Superior temporal gyrus (tissue), 1 donor: ENCODE results near the gene RNF208.

ENCODE experiments used
- DNase-seq: peaks from one replicate; pipeline ENCODE4 v3.0.0-alpha.2; 2016; ENCODE audit errors: extremely low spot score

RNF208 gene

GRCh38 chr9:137214620-137215019, 7.4 kb downstream of the RNF208 start:
- DNase-seq: no peak

- DNase-seq: no peak
Measured at GRCh38 chr9:137213160-137214060, 8.6 kb downstream of the RNF208 start.

GRCh38 chr9:137212520-137212919, 9.5 kb downstream of the RNF208 start:
- DNase-seq: no peak

DNA sequence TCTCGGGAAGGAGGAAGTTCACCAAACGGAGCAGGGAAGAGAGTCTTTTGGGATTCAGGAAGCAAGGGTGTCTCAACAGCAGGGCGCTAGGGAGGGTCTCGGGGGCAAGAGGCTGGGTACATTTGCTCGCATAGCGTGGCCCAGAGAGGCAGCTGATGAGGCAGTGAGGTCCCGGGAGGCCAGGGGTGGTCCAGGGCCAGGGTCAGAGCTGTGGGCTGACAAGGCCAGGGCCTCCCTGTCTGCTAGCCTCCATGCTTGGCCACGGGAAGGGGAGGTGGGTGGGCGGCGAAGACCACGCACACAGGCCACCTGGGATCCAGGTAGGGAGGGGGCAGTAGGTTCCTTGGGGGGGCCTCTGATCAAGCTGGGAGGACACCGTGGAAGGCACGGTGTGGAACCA, 10.5 kb downstream of the RNF208 start:
- no peak for DNase-seq

GRCh38 chr9:137206602-137207001, 15.4 kb downstream of the RNF208 start:
- no peak for DNase-seq

- DNase-seq: peak; percentile 93
Measured at GRCh38 chr9:137205126-137206069, 16.6 kb downstream of the RNF208 start, which contains the start of the genes NDOR1 and TMEM203. NDOR1 (plus strand) TSS chr9:137205700; CDS start chr9:137205778, 78 bp downstream. TMEM203 (minus strand) TSS chr9:137205648; CDS start chr9:137205414, 234 bp downstream.

GRCh38 chr9:137204731-137205125, 17.3 kb downstream of the RNF208 start:
- no peak for DNase-seq

DNA sequence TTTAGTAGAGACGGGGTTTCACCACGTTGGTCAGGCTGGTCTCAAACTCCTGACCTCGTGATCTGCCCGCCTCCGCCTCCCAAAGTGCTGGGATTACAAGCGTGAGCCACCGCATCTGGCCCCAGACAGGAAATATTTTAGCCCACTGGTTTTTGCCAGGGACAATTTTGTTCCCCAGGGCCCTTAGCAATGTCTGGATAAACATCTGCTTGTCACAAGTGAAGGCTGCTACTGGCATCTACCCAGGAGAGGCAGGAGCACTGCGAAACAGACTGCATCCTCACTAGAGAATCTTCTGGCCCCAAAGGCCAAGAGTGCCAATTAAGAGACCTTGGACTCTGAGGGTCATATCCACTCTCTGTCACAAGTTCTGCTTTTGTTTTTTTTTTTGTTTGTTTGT, 19.1 kb downstream of the RNF208 start:
- DNase-seq: no peak

- no peak for DNase-seq
Measured at GRCh38 chr9:137201205-137201868, 20.7 kb downstream of the RNF208 start.

DNA sequence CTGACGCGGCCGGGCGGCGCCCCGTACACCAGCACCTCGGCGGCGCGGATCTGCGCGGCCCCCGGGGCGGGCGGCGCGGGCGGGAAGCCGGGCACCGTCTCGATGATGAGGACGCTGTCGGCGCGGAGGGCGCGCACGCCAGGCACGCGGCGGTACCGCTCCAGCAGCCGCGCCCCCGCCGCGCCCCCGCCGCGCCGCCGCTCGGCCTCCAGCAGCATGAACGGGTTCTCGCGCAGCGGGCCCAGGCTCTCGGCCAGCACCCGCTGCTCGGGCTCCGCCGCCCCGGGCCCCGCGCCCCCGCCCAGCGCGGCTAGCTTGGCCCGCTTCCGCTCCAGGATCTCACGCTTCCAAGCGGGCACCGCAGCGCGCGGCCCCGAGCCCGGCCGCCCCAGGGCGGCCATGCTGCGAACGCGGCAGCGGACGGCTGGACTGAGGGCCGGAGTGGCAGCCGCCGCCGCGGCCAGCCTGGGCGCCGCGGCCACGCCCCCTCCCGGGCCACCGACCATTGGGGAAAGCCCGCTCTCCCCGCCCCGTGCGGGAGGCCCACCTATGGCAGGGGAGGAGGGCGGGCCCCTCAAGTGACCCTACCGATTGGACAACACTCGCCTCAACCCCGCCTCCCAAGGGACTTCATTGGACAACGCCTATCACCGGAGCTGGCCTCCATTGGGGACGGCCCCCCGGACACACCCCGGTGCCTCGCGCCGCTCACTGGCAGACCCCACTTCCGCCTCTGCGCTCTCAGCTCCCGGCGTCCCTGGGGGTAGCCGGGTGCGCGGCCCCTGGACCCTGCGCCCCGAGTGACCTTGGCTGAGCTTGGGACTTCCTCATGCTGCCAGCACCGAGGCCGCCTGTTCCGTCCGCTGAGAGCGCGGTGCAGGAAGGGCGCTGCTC, 21.5 kb downstream of the RNF208 start, which contains the start of gene TPRN:
Gene TPRN, minus strand, starts transcription at position 431 of the 894 bp plus-strand sequence. Its CDS starts 30 bp downstream, at position 401.
- peak; percentile 99 for DNase-seq

DNA sequence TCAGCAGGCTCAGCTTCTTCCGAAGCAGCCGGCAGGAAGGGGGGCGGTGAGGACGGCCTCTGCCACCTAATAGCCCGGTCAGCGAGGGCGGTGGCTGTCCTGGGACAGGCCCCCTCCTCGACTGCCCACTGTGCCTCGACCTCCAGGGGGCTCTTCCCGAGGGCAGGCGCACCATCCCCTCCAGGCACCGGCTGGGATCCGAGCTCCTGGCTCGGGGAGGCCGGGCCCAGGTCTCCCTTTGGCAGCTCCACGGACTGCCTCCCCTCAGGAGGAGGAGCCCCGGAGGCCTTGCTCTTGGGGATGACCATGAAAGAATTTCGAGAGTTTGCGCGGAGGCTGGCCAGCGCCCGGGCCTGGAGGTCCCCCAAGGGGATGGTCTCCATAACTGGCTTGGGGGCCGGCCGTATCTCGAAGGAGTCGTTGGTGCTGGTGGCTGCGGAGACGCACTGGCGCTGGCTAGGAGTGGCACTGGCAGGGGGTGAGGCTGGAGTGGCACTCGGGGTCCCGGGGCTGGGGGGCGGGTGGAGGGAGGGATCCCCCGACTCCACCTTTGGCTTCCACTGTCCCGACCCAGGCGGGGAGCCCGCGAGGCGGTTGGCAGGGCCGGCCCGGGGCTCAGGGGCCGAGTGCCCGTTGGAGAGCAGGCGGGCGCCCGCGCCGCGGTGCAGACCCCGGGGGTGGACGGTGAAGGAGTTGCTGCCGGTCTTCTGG, 22.5 kb downstream of the RNF208 start:
- no peak for DNase-seq

DNA sequence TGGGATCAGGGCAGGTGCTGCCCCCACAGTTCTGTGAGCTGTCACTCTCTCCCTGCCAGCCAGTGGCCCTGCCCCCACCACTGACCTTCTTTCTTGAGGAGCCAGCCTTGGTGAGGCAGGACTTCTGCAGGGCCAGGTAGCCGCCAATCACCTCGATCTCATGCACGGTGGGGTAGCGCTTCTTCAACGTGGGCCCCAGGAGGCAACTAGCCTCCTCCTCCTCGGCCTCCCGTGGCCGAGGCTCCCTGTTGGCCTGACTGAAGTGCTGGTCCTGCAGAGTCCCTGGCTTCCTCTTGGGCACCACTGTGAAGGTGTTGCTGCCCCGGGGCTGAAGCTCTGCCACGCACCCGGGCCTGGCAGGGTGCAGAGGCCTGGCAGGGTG, 23.1 kb downstream of the RNF208 start:
- no peak for DNase-seq

DNA sequence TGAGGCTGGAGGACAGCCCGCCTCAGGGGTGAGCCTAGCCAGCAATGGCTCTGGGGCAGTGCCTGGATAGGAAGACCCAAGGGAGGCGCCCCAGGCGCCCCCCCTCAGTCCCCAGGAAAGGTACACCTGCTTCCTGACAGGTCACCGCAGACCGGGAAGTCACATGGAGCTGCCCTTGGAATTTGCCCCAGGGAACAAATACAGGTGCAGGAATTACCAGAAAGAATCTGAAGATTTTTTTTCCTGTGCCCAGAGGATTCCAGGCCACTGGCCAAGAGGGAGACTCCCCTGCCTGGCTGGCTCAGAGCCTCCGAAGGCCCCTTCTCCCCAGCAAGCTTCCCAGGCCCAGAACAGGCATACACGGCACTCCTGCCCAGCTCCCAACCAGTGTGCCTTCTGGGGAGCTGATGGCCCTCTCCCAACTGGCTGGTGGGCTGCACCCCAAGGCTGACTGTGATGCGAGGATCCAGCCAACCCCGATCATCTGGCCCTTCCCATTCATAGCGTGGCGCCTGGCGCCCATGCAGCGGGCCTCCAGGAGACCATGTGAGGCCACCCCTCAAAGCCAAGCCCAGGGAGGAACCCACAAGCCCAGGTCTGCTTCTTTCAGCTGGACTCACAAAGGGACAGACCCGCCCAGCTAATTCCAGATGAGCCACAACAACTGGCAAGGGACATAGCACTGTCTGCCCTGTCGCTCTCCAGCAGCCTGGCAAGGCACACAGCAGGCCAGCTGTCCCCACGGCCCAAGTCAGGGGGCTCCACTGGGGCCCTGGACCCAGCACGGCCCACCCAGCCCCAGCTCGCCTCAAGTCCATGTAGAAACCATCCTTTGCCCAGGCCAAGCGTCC, 23.8 kb downstream of the RNF208 start:
- peak; percentile 23 for DNase-seq

GRCh38 chr9:137195525-137196220, 26.4 kb downstream of the RNF208 start:
- DNase-seq: no peak

- no peak for DNase-seq
Measured at GRCh38 chr9:137194909-137195308, 27.1 kb downstream of the RNF208 start.

DNA sequence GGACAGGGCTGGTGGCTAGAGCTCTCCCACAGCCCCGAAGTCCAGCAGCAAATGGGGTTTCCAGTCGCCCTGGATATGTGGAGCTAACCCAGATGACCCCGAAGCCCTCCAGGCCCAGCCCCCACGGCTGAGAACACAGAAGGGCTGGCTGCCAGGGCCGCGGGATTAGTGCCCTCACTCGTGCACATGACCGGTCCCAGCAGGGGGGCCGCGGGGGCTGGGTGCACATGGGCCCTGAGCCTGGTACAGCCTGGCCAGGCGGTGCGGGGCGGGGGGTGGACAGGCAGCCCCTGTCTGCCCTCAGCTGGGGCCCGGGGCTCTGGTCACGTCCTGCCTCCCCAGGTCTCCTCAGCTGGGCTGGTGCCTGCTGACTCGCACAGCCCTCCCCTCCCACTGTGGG, 27.7 kb downstream of the RNF208 start:
- DNase-seq: peak; percentile 88

GRCh38 chr9:137193771-137194170, 28.3 kb downstream of the RNF208 start:
- no peak for DNase-seq

- DNase-seq: no peak
Measured at GRCh38 chr9:137192859-137193258, 29.2 kb downstream of the RNF208 start.

- DNase-seq: no peak
Measured at GRCh38 chr9:137192448-137192780, 29.6 kb downstream of the RNF208 start.
